T-cell (primary cell): Measurements from ENCODE around the gene TP53BP1. TPM values are rescaled to one million over a fixed set of nuclear protein-coding genes. Genes with fewer than 3 reads are reported as not detected.

Source experiments
- ATAC-seq, 4 experiments: fragments of 200-7000 bp in 3 of 4; fragments of 150-1000 bp in 1 of 4; cut with Tn5 transposase; replicated peaks in 1 of 4; 1 replicate in 3 of 4; 2 replicates in 1 of 4; pipeline ENCODE4 v1.10.0; 2021; ENCODE audit warnings: moderate library complexity in 3 of 4, mild to moderate bottlenecking in 2 of 4, moderate number of reproducible peaks in 1 of 4
- CTCF ChIA-PET, 2 donors: fragments of 300-600 bp; sonication (Branson Sonifier 250); formaldehyde crosslinking; loops; one replicate each; lab custom pipeline; 2022; ENCODE audit warnings: antibody characterized with exemption in 2 of 2; lab: Charles Lee
- POLR2A ChIA-PET, 2 donors: fragments of 300-600 bp; sonication (Branson Sonifier 250); formaldehyde crosslinking; loops; one replicate each; lab custom pipeline; 2022; ENCODE audit warnings: antibody characterized with exemption in 2 of 2; lab: Charles Lee
- DNase-seq, 35 experiments: peaks; one replicate each; pipeline versions ENCODE4 v3.0.0 to v3.0.0-alpha.2; 2013 to 2023
- H3K27ac ChIP-seq: one replicate; pipeline ENCODE4 v1.5.1; 2013; ENCODE audit warnings: low read length
- H3K27me3 ChIP-seq, 2 experiments: replicated peaks in 1 of 2; 1 replicate in 1 of 2; 2 replicates in 1 of 2; pipeline versions ENCODE4 v1.6.1 to v1.7.0; 2013; ENCODE audit warnings: low read length in 1 of 2, mixed read lengths in 1 of 2; ENCODE audit not compliant: control insufficient read depth in 2 of 2, insufficient read depth in 2 of 2; ENCODE audit errors: extremely low read depth in 1 of 2
- H3K36me3 ChIP-seq, 2 donors: 1 replicate in 1 of 2; 2 replicates in 1 of 2; pipeline versions ENCODE4 v1.6.1 to v1.7.0; 2013; ENCODE audit warnings: low read length in 1 of 2; ENCODE audit not compliant: control insufficient read depth in 2 of 2, insufficient read depth in 1 of 2; ENCODE audit errors: extremely low read depth in 1 of 2
- H3K4me1 ChIP-seq, 2 experiments: 1 replicate in 1 of 2; 2 replicates in 1 of 2; pipeline versions ENCODE4 v1.6.1 to v1.7.0; 2013; ENCODE audit warnings: low read length in 2 of 2, mixed read lengths in 1 of 2; ENCODE audit not compliant: insufficient read depth in 2 of 2, control insufficient read depth in 1 of 2; ENCODE audit errors: extremely low read depth in 1 of 2
- H3K4me3 ChIP-seq, 2 donors: 1 replicate in 1 of 2; 2 replicates in 1 of 2; pipeline versions ENCODE4 v1.5.1 to v1.7.0; 2013; ENCODE audit warnings: mild to moderate bottlenecking in 2 of 2, low read length in 1 of 2, moderate library complexity in 1 of 2; ENCODE audit not compliant: control insufficient read depth in 1 of 2; ENCODE audit errors: extremely low read depth in 1 of 2
- H3K9me3 ChIP-seq: 2 replicates; pipeline ENCODE4 v1.7.0; 2013
- H3K27ac Mint-ChIP-seq, 2 donors: one replicate each; pipeline ENCODE4 v1.8.0; 2020 to 2021; ENCODE audit warnings: mild to moderate bottlenecking in 2 of 2, mixed read lengths in 2 of 2
- H3K27me3 Mint-ChIP-seq, 2 donors: one replicate each; pipeline ENCODE4 v1.8.0; 2021 to 2022; ENCODE audit warnings: mixed read lengths in 2 of 2
- H3K36me3 Mint-ChIP-seq: one replicate; pipeline ENCODE4 v1.8.0; 2021; ENCODE audit warnings: mixed read lengths
- H3K4me1 Mint-ChIP-seq, 3 donors: one replicate each; pipeline ENCODE4 v1.8.0; 2020 to 2022; ENCODE audit warnings: mixed read lengths in 3 of 3, mild to moderate bottlenecking in 1 of 3
- H3K4me3 Mint-ChIP-seq, 3 donors: one replicate each; pipeline ENCODE4 v1.8.0; 2020 to 2022; ENCODE audit warnings: mild to moderate bottlenecking in 3 of 3, mixed read lengths in 3 of 3, moderate library complexity in 3 of 3
- H3K9me3 Mint-ChIP-seq, 3 donors: one replicate each; pipeline ENCODE4 v1.8.0; 2020 to 2022; ENCODE audit warnings: mixed read lengths in 3 of 3
- WGBS: methylation state at CpG from one replicate; pipeline ENCODE4 v1.1.5; 2013; ENCODE audit warnings: missing lambda C conversion rate; ENCODE audit not compliant: insufficient coverage; 5-methylcytosine and 5-hydroxymethylcytosine counted together
- total RNA-seq, 35 experiments: library from RNA in 6 of 35; stranded (reverse) in 6 of 35; fragments of 120-200 nt in 1 of 35; gene quantifications; one replicate each; pipeline versions ENCODE4 v1.2.1 to v1.2.4 and lab custom pipeline; 2013 to 2026

TP53BP1 gene
- total RNA-seq, 5 donors from 2014 or later (not counting 1 experiment from before 2014, with no cell fraction given), result 26.8 to 41.8 (median 35.1) TPM

- ChIA-PET CTCF (interaction anchor here in 1 of 2 donors (0.7 kb wide), 1 partner anchor 23 kb away, joined by 3 read pairs; no protein-coding TSS in a partner anchor), POLR2A (interaction anchor here in 1 of 2 donors (0.5 kb wide), 1 partner anchor 337 kb away, joined by 5 read pairs; the partner anchor contains the start of gene MFAP1)
- H3K9me3 ChIP-seq, result no peaks in the 10 kb centered on the region
- peaks cover 3 to 6% of the 10 kb centered on the region in 2 experiments for H3K4me1 ChIP-seq
- no peaks in the 10 kb centered on the region for H3K27me3 Mint-ChIP-seq
- no peak overlapping the region for H3K4me3 Mint-ChIP-seq
- H3K36me3 Mint-ChIP-seq, result peaks cover 27% of the 10 kb centered on the region
- no peak overlapping the region for H3K4me3 ChIP-seq
- no peak overlapping the region for H3K27ac ChIP-seq
- H3K9me3 Mint-ChIP-seq, result no peaks in the 10 kb centered on the region
- no peak overlapping the region for H3K27ac Mint-ChIP-seq
- ATAC-seq (no peak), DNase-seq (no peak)
- H3K27me3 ChIP-seq, result no peaks in the 10 kb centered on the region
- peaks cover 0 to 14% of the 10 kb centered on the region in 2 donors for H3K36me3 ChIP-seq
- 86% methylated on average over 2 of the region's 6 CpGs for WGBS
- H3K4me1 Mint-ChIP-seq, result peaks cover 34 to 40% (median 35%) of the 10 kb centered on the region in 3 donors
Measured at GRCh38 chr15:43487271-43487895, 5.6 kb downstream of the TP53BP1 start.

GRCh38 chr15:43484455-43484854, 8.5 kb downstream of the TP53BP1 start:
- H3K36me3 Mint-ChIP-seq, result peaks cover 27% of the 10 kb centered on the region
- peak overlapping the region in 1 of 2 donors; percentile 47 for H3K27ac Mint-ChIP-seq

GRCh38 chr15:43483297-43484128, 9.4 kb downstream of the TP53BP1 start:
- ChIA-PET CTCF (interaction anchor here (1.2 to 1.7 kb wide), 4 partner anchors 28 to 31 kb away, joined by 4 to 9 read pairs (median 6); no protein-coding TSS in a partner anchor), POLR2A (interaction anchor here (0.6 kb wide), 2 partner anchors 344 to 678 kb away, joined by 3 read pairs; no protein-coding TSS in a partner anchor)
- no peak overlapping the region for H3K27ac ChIP-seq
- H3K4me1 ChIP-seq, result no peaks in the 10 kb centered on the region
- no peak overlapping the region for H3K4me3 ChIP-seq
- peaks cover 0 to 27% of the 10 kb centered on the region in 2 donors for H3K36me3 ChIP-seq
- H3K9me3 ChIP-seq, result no peaks in the 10 kb centered on the region
- Mint-ChIP-seq H3K27ac (peak overlapping the region in 1 of 2 donors; percentile 29), H3K27me3 (no peaks in the 10 kb centered on the region), H3K9me3 (no peaks in the 10 kb centered on the region), H3K4me1 (peaks cover 11 to 17% (median 14%) of the 10 kb centered on the region in 3 donors), H3K36me3 (peaks cover 31% of the 10 kb centered on the region), H3K4me3 (no peak overlapping the region)
- DNase-seq (peak in 1 of 35 experiments; percentile 52), ATAC-seq (peak in 1 of 4 experiments; percentile 49)
- 92% methylated on average over 1 of the region's 4 CpGs for WGBS
- no peaks in the 10 kb centered on the region for H3K27me3 ChIP-seq

More at GRCh38 chr15:43484455-43484854, 8.5 kb downstream of the TP53BP1 start:
- H3K9me3 ChIP-seq, result no peaks in the 10 kb centered on the region
- DNase-seq (no peak), ATAC-seq (no peak)
- H3K4me3 ChIP-seq, result no peak overlapping the region
- 100% methylated on average over 1 of the region's 2 CpGs for WGBS
- POLR2A ChIA-PET, result no interaction called here
- CTCF ChIA-PET, result interaction anchor here (1.2 to 1.7 kb wide), 3 partner anchors 27 to 30 kb away, joined by 5 to 9 read pairs (median 8); no protein-coding TSS in a partner anchor
- H3K27ac ChIP-seq, result no peak overlapping the region
- H3K36me3 ChIP-seq, result peaks cover 0 to 17% of the 10 kb centered on the region in 2 donors
- Mint-ChIP-seq H3K9me3 (no peaks in the 10 kb centered on the region), H3K4me1 (peaks cover 19 to 24% (median 22%) of the 10 kb centered on the region in 3 donors), H3K27me3 (no peaks in the 10 kb centered on the region), H3K4me3 (no peak overlapping the region)
- H3K4me1 ChIP-seq, result peaks cover 0 to 2% of the 10 kb centered on the region in 2 experiments
- H3K27me3 ChIP-seq, result no peaks in the 10 kb centered on the region

GRCh38 chr15:43473885-43474284, 19.1 kb downstream of the TP53BP1 start:
- DNase-seq, result no peak
- no peaks in the 10 kb centered on the region for H3K9me3 Mint-ChIP-seq

GRCh38 chr15:43471975-43472374, 21.0 kb downstream of the TP53BP1 start:
- Mint-ChIP-seq H3K27me3 (no peaks in the 10 kb centered on the region), H3K4me3 (no peak overlapping the region), H3K4me1 (no peaks in the 10 kb centered on the region), H3K36me3 (peaks cover 65% of the 10 kb centered on the region), H3K27ac (no peak overlapping the region), H3K9me3 (no peaks in the 10 kb centered on the region)
- H3K9me3 ChIP-seq, result no peaks in the 10 kb centered on the region
- H3K36me3 ChIP-seq, result peaks cover 7 to 59% of the 10 kb centered on the region in 2 donors
- no peak overlapping the region for H3K4me3 ChIP-seq
- H3K27ac ChIP-seq, result no peak overlapping the region
- ChIA-PET POLR2A (no interaction called here), CTCF (no interaction called here)
- no peaks in the 10 kb centered on the region for H3K27me3 ChIP-seq
- no peak for ATAC-seq
- no peak for DNase-seq
- H3K4me1 ChIP-seq, result no peaks in the 10 kb centered on the region

More at GRCh38 chr15:43473885-43474284, 19.1 kb downstream of the TP53BP1 start:
- 95% methylated on average over 17 of the region's 25 CpGs for WGBS
- Histone ChIP-seq H3K9me3 (no peaks in the 10 kb centered on the region), H3K4me3 (no peak overlapping the region), H3K36me3 (peaks cover 7 to 58% of the 10 kb centered on the region in 2 donors), H3K27ac (no peak overlapping the region), H3K27me3 (no peaks in the 10 kb centered on the region), H3K4me1 (no peaks in the 10 kb centered on the region)
- no peak for ATAC-seq
- Mint-ChIP-seq H3K4me1 (no peaks in the 10 kb centered on the region), H3K36me3 (peaks cover 73% of the 10 kb centered on the region), H3K27me3 (no peaks in the 10 kb centered on the region), H3K27ac (no peak overlapping the region), H3K4me3 (no peak overlapping the region)
- POLR2A ChIA-PET, result no interaction called here
- CTCF ChIA-PET, result no interaction called here

GRCh38 chr15:43469867-43470266, 23.1 kb downstream of the TP53BP1 start:
- WGBS, result 80% methylated on average over 2 of the region's 3 CpGs
- H3K4me1 ChIP-seq, result no peaks in the 10 kb centered on the region
- ATAC-seq, result no peak
- H3K4me3 ChIP-seq, result no peak overlapping the region
- peaks cover 7 to 51% of the 10 kb centered on the region in 2 donors for H3K36me3 ChIP-seq
- Mint-ChIP-seq H3K9me3 (no peaks in the 10 kb centered on the region), H3K4me1 (no peaks in the 10 kb centered on the region), H3K27me3 (no peaks in the 10 kb centered on the region), H3K4me3 (no peak overlapping the region), H3K27ac (no peak overlapping the region), H3K36me3 (peaks cover 63% of the 10 kb centered on the region)
- no peaks in the 10 kb centered on the region for H3K9me3 ChIP-seq
- POLR2A ChIA-PET, result interaction anchor here in 1 of 2 donors (1.0 kb wide), 1 partner anchor 41 kb away, joined by 3 read pairs; no protein-coding TSS in a partner anchor
- CTCF ChIA-PET, result interaction anchor here in 1 of 2 donors (0.7 kb wide), 1 partner anchor 1383 kb away, joined by 3 read pairs; no protein-coding TSS in a partner anchor
- DNase-seq, result no peak
- H3K27ac ChIP-seq, result no peak overlapping the region
- H3K27me3 ChIP-seq, result no peaks in the 10 kb centered on the region
